ENCODE data around the gene ARL14.
"Not testable (repeated sequence)": the region's sequence is repeated elsewhere in the genome, so short reads cannot be mapped to it uniquely, and the experiment has no call there.

The ARL14 gene

GRCh38 chr3:160678292-160678842, 1.4 kb downstream of the ARL14 start:
- no peak for DNase-seq

GRCh38 chr3:160684368-160684740, 7.4 kb downstream of the ARL14 start:
- no peak for DNase-seq

- DNase-seq, result no peak
Measured at GRCh38 chr3:160685144-160685766, 8.3 kb downstream of the ARL14 start.

GRCh38 chr3:160686955-160687535, 10.1 kb downstream of the ARL14 start:
- DNase-seq, result no peak

GRCh38 chr3:160691151-160691550, 14.2 kb downstream of the ARL14 start:
- DNase-seq, result no peak

GRCh38 chr3:160691962-160692361, 15.0 kb downstream of the ARL14 start:
- DNase-seq, result no peak

GRCh38 chr3:160693191-160693590, 16.2 kb downstream of the ARL14 start:
- no peak for DNase-seq

- DNase-seq, result no peak
Measured at GRCh38 chr3:160694345-160694744, 17.4 kb downstream of the ARL14 start.

- DNase-seq, result no peak
Measured at GRCh38 chr3:160695003-160695402, 18.0 kb downstream of the ARL14 start.

GRCh38 chr3:160695915-160696327, 19.0 kb downstream of the ARL14 start:
- DNase-seq, result no peak

- DNase-seq, result no peak
Measured at GRCh38 chr3:160697637-160698380, 20.8 kb downstream of the ARL14 start.

GRCh38 chr3:160698599-160699195, 21.7 kb downstream of the ARL14 start:
- DNase-seq, result no peak

GRCh38 chr3:160701490-160701889, 24.5 kb downstream of the ARL14 start:
- no peak for DNase-seq

- no peak for DNase-seq
Measured at GRCh38 chr3:160702290-160702689, 25.3 kb downstream of the ARL14 start.

- no peak for DNase-seq
Measured at GRCh38 chr3:160703974-160704373, 27.0 kb downstream of the ARL14 start.

GRCh38 chr3:160707187-160707794, 30.3 kb downstream of the ARL14 start:
- peak; percentile 13 for DNase-seq

GRCh38 chr3:160709477-160710182, 32.7 kb downstream of the ARL14 start:
- DNase-seq, result no peak

- DNase-seq, result not testable (repeated sequence)
Measured at GRCh38 chr3:160713144-160713543, 36.2 kb downstream of the ARL14 start.

- DNase-seq, result no peak
Measured at GRCh38 chr3:160719710-160720109, 42.8 kb downstream of the ARL14 start.

- DNase-seq, result no peak
Measured at GRCh38 chr3:160720123-160720746, 43.3 kb downstream of the ARL14 start.

- DNase-seq, result no peak
Measured at GRCh38 chr3:160722331-160722730, 45.4 kb downstream of the ARL14 start.

- DNase-seq, result no peak
Measured at GRCh38 chr3:160725338-160725737, 48.4 kb downstream of the ARL14 start.

Measured in stimulated activated CD4-positive, alpha-beta T cell treated with anti-CD3 and anti-CD28 coated beads, Interleukin-15, amount 100 ng/mL, for 24 hours (primary cell).